MM.1S (cell line): Measurements from ENCODE around the gene E2F6.

Experiments used
- DNase-seq: peaks from one replicate; pipeline ENCODE4 v3.0.0-alpha.2; 2015
- H2AFZ ChIP-seq: fragments of 300-600 bp; sonication (generic); 2 replicates; pipeline ENCODE4 v1.6.0; 2016; ENCODE audit warnings: antibody characterized with exemption, low read length
- H3F3A ChIP-seq: fragments of 300-600 bp; sonication (generic); 2 replicates; pipeline ENCODE4 v1.6.1; 2016; ENCODE audit warnings: mild to moderate bottlenecking, antibody characterized with exemption, low read length, moderate library complexity, mixed read lengths; ENCODE audit not compliant: insufficient read depth
- H3K27ac ChIP-seq: fragments of 300-600 bp; sonication (generic); 2 replicates; pipeline ENCODE4 v1.5.1; 2016; ENCODE audit warnings: mild to moderate bottlenecking, low read length
- H3K27me3 ChIP-seq: fragments of 300-600 bp; sonication (generic); replicated peaks from 2 replicates; pipeline ENCODE4 v1.6.0; 2016; ENCODE audit warnings: low read length; ENCODE audit not compliant: insufficient read depth
- H3K36me3 ChIP-seq: fragments of 300-600 bp; sonication (generic); replicated peaks from 2 replicates; pipeline ENCODE4 v1.6.1; 2016; ENCODE audit warnings: mild to moderate bottlenecking, low read length, mixed read lengths; ENCODE audit not compliant: insufficient read depth
- H3K4me1 ChIP-seq: fragments of 300-600 bp; sonication (generic); 2 replicates; pipeline ENCODE4 v1.6.1; 2016; ENCODE audit warnings: low read length, mixed read lengths
- H3K4me2 ChIP-seq: fragments of 300-600 bp; sonication (generic); 2 replicates; pipeline ENCODE4 v1.6.0; 2016; ENCODE audit warnings: low read depth, low read length
- H3K4me3 ChIP-seq: fragments of 300-600 bp; sonication (generic); 2 replicates; pipeline ENCODE4 v1.5.1; 2016; ENCODE audit warnings: low read length, mixed read lengths
- H3K79me2 ChIP-seq: fragments of 300-600 bp; sonication (generic); 2 replicates; pipeline ENCODE4 v1.6.1; 2016; ENCODE audit warnings: mixed run types, low read length, mixed read lengths
- H3K9ac ChIP-seq: fragments of 300-600 bp; sonication (generic); 2 replicates; pipeline ENCODE4 v1.6.1; 2016; ENCODE audit warnings: low read length, mixed read lengths
- H3K9me2 ChIP-seq: fragments of 300-600 bp; sonication (generic); replicated peaks from 2 replicates; pipeline ENCODE4 v1.6.1; 2016; ENCODE audit warnings: mild to moderate bottlenecking, low read length, mixed read lengths; ENCODE audit not compliant: insufficient read depth
- H3K9me3 ChIP-seq: fragments of 300-600 bp; sonication (generic); replicated peaks from 2 replicates; pipeline ENCODE4 v1.6.1; 2016; ENCODE audit warnings: mild to moderate bottlenecking, low read length, mixed read lengths; ENCODE audit not compliant: insufficient read depth
- H4K20me1 ChIP-seq: fragments of 300-600 bp; sonication (generic); 2 replicates; pipeline ENCODE4 v1.6.1; 2016; ENCODE audit warnings: mild to moderate bottlenecking, low read length, moderate library complexity, mixed read lengths; ENCODE audit not compliant: insufficient read depth
- CTCF ChIP-seq: fragments of 300-600 bp; sonication (generic); IDR thresholded peaks from 2 replicates; pipeline ENCODE4 v1.5.1; 2016; ENCODE audit warnings: antibody characterized with exemption, low read length, mixed read lengths
- EZH2 ChIP-seq: fragments of 300-600 bp; sonication (generic); optimal IDR thresholded peaks from 2 replicates; pipeline ENCODE3; 2017; ENCODE audit warnings: low read depth, mild to moderate bottlenecking, antibody characterized with exemption, low read length, mixed read lengths
- EZH2phosphoT487 ChIP-seq: fragments of 300-600 bp; sonication (generic); IDR thresholded peaks from 2 replicates; pipeline ENCODE4 v1.6.1; 2018; ENCODE audit warnings: antibody characterized with exemption, low read length

E2F6 gene

GRCh38 chr2:11480859-11481258 lies 14.9 kb upstream of the E2F6 start:
- peaks cover 17% of the 10 kb centered on the region for H3K4me1 ChIP-seq
- no peaks in the 10 kb centered on the region for H3K79me2 ChIP-seq
- H3K27ac ChIP-seq: no peak overlapping the region
- DNase-seq: no peak
- H3K9ac ChIP-seq: no peak overlapping the region
- no peaks in the 10 kb centered on the region for H3K9me2 ChIP-seq
- no peak overlapping the region for H2AFZ ChIP-seq
- H3K27me3 ChIP-seq: 0 out of 2 replicates have a peak, but pooled peaks cover 4% of the 10 kb centered on the region
- no peak overlapping the region for H3K4me3 ChIP-seq
- no peak overlapping the region for H3K4me2 ChIP-seq
- H3F3A ChIP-seq: no peaks in the 10 kb centered on the region
- H3K9me3 ChIP-seq: no peaks in the 10 kb centered on the region
- H4K20me1 ChIP-seq: no peaks in the 10 kb centered on the region
- no peaks in the 10 kb centered on the region for H3K36me3 ChIP-seq
- no peak for TF ChIP-seq EZH2phosphoT487

- no peaks in the 10 kb centered on the region for H3K9me2 ChIP-seq
These were observed 14.4 kb upstream of the E2F6 start for GRCh38 chr2:11480406-11480805.

GRCh38 chr2:11478899-11479605 lies 13.1 kb upstream of the E2F6 start:
- Histone ChIP-seq H3K27ac (no peak overlapping the region), H2AFZ (no peak overlapping the region), H3K4me2 (no peak overlapping the region)

More at GRCh38 chr2:11480406-11480805, 14.4 kb upstream of the E2F6 start:
- no peak for DNase-seq
- H3K79me2 ChIP-seq: no peaks in the 10 kb centered on the region
- 0 out of 2 replicates have a peak, but pooled peaks cover 4% of the 10 kb centered on the region for H3K27me3 ChIP-seq
- H3K36me3 ChIP-seq: no peaks in the 10 kb centered on the region
- TF ChIP-seq EZH2phosphoT487 (no peak), CTCF (no peak), EZH2 (no peak)
- no peaks in the 10 kb centered on the region for H3K9me3 ChIP-seq
- no peaks in the 10 kb centered on the region for H4K20me1 ChIP-seq
- H2AFZ ChIP-seq: no peak overlapping the region
- H3K4me1 ChIP-seq: peaks cover 13% of the 10 kb centered on the region; the same call in 1 of the 2 replicates
- H3F3A ChIP-seq: no peaks in the 10 kb centered on the region
- no peak overlapping the region for H3K4me2 ChIP-seq
- no peak overlapping the region for H3K4me3 ChIP-seq
- no peak overlapping the region for H3K27ac ChIP-seq
- H3K9ac ChIP-seq: no peak overlapping the region

More at GRCh38 chr2:11478899-11479605, 13.1 kb upstream of the E2F6 start:
- H3K9me3 ChIP-seq: no peaks in the 10 kb centered on the region
- peaks cover 11% of the 10 kb centered on the region; the same call in 1 of the 2 replicates for H3K4me1 ChIP-seq
- no peaks in the 10 kb centered on the region for H4K20me1 ChIP-seq
- H3K9ac ChIP-seq: no peak overlapping the region
- 0 out of 2 replicates have a peak, but pooled peaks cover 4% of the 10 kb centered on the region for H3K27me3 ChIP-seq
- H3K36me3 ChIP-seq: no peaks in the 10 kb centered on the region
- H3K4me3 ChIP-seq: no peak overlapping the region
- no peaks in the 10 kb centered on the region for H3F3A ChIP-seq
- no peaks in the 10 kb centered on the region for H3K9me2 ChIP-seq
- DNase-seq: no peak
- TF ChIP-seq EZH2phosphoT487 (no peak), EZH2 (no peak), CTCF (no peak)
- H3K79me2 ChIP-seq: no peaks in the 10 kb centered on the region
